Esophagus muscularis mucosa (tissue), 3 donors: Measurements from ENCODE around the gene FLG2.

Experiments
- POLR2A ChIP-seq: fragments of 450-650 bp; IDR thresholded peaks from one replicate; pipeline ENCODE4 v1.6.1; 2017; ENCODE audit warnings: antibody characterized with exemption, moderate library complexity, mild to moderate bottlenecking, low read depth
- TF ChIP-seq, protein P1 (sequence below), 3 experiments: fragments of 200-600 bp in 2 of 3; fragments of 450-650 bp in 1 of 3; sonication (generic) in 2 of 3; IDR thresholded peaks; one replicate each; pipeline ENCODE4 v1.5.1; 2017 to 2019; ENCODE audit warnings: antibody characterized with exemption in 3 of 3, mild to moderate bottlenecking in 2 of 3, moderate library complexity in 1 of 3

DNA sequence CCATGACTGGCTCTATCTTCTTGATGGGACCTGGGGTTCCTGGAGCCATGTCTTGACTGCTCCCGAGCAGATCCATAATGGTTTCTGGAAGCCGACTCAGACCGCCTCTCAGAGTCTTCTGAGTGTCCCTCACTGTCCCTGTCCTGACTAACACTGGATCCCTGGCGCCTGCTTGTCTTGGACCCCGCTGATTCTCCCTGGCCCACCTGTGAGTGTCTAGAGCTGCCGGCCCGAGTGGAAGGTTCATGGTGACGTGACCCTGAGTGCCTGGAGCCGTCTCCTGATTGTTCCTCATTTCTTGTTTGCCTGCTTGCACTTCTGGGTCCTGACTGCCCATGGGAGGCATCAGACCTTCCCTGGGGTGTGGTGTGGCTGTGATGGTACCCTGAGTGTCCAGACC, 49.9 kb downstream of the FLG2 start:
- TF ChIP-seq POLR2A, result no peak
- TF ChIP-seq, protein P1, sequence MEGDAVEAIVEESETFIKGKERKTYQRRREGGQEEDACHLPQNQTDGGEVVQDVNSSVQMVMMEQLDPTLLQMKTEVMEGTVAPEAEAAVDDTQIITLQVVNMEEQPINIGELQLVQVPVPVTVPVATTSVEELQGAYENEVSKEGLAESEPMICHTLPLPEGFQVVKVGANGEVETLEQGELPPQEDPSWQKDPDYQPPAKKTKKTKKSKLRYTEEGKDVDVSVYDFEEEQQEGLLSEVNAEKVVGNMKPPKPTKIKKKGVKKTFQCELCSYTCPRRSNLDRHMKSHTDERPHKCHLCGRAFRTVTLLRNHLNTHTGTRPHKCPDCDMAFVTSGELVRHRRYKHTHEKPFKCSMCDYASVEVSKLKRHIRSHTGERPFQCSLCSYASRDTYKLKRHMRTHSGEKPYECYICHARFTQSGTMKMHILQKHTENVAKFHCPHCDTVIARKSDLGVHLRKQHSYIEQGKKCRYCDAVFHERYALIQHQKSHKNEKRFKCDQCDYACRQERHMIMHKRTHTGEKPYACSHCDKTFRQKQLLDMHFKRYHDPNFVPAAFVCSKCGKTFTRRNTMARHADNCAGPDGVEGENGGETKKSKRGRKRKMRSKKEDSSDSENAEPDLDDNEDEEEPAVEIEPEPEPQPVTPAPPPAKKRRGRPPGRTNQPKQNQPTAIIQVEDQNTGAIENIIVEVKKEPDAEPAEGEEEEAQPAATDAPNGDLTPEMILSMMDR (IDR thresholded peaks at IDR 0.05), result no peak
